Large intestine (tissue), 3 donors: Measurements from ENCODE around the gene ANKLE2. TPM values are rescaled to one million over a fixed set of nuclear protein-coding genes. Genes with fewer than 3 reads are reported as not detected.
A peak's percentile ranks its signal among the peaks of the same experiment; 100 is the strongest.

Experiments
- DNase-seq, 2 donors: peaks; one replicate each; pipeline versions ENCODE4 v3.0.0 to v3.0.0-alpha.2; 2013
- H3K27ac ChIP-seq: one replicate; pipeline ENCODE4 v1.5.1; 2013; ENCODE audit warnings: low read length
- H3K27me3 ChIP-seq: 2 replicates; pipeline ENCODE4 v1.6.1; 2013; ENCODE audit warnings: low read length; ENCODE audit not compliant: control insufficient read depth, insufficient read depth
- H3K36me3 ChIP-seq: 2 replicates; pipeline ENCODE4 v1.6.1; 2013; ENCODE audit warnings: low read length; ENCODE audit not compliant: control insufficient read depth, insufficient read depth
- H3K4me1 ChIP-seq: one replicate; pipeline ENCODE4 v1.6.1; 2013; ENCODE audit warnings: low read length; ENCODE audit not compliant: control insufficient read depth, insufficient read depth
- H3K4me3 ChIP-seq: one replicate; pipeline ENCODE4 v1.5.1; 2013; ENCODE audit warnings: low read length
- H3K9me3 ChIP-seq: one replicate; pipeline ENCODE4 v1.6.1; 2013; ENCODE audit warnings: mild to moderate bottlenecking, low read depth, low read length, moderate library complexity; ENCODE audit not compliant: control insufficient read depth
- WGBS: methylation state at CpG from one replicate; pipeline ENCODE4 v1.1.5; 2013; ENCODE audit warnings: low lambda C conversion rate; ENCODE audit not compliant: insufficient coverage; 5-methylcytosine and 5-hydroxymethylcytosine counted together
- polyA plus RNA-seq: library from polyadenylated mRNA; unstranded; fragments of 120-200 nt; gene quantifications from one replicate; pipeline ENCODE4 v1.2.1, GENCODE V29; 2013

The ANKLE2 gene
- polyA plus RNA-seq, 1 donor, result 60.2 TPM

DNA sequence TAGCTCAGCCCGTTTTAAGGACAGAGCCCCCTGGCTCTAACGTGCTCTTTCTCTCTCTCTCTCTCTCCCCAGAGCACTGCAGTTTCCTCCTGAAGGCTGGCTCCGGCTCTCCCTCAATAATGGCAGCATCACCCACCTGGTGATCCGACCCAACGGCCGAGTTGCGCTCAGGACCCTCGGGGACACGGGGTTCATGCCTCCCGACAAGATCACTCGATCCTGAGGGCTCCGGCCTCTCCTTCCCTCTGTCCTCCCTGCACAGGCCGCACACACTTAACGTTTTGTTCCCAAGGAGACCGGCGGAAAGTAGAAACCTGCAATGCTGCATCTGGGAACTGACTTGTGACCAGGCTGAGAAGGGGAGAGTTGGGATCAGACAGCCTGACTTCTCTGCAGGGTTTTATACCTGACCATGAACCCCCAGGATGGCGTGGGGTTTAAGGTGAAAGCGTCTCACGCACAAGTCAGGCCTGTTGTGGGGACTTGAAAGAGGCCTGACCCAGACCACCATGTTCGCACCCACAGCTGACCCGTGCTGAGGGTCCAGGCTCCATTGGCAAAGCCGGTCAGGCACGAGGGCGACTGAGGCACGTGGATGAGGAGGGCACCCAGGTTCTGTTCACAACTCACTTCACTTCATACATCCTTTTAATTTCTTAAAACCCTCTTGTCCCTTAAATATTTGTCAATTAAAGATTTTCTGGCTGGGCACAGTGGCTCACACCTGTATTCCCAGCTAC, 40.9 kb downstream of the ANKLE2 start:
- H3K27me3 ChIP-seq, result no peaks in the 10 kb centered on the region
- no peak for DNase-seq
- WGBS, result no CpG with 5 or more reads among the region's 25 CpGs
- H3K36me3 ChIP-seq, result peaks cover 71% of the 10 kb centered on the region
- H3K27ac ChIP-seq, result no peak overlapping the region
- no peaks in the 10 kb centered on the region for H3K4me1 ChIP-seq
- no peak overlapping the region for H3K4me3 ChIP-seq
- H3K9me3 ChIP-seq, result peaks cover 9% of the 10 kb centered on the region

DNA sequence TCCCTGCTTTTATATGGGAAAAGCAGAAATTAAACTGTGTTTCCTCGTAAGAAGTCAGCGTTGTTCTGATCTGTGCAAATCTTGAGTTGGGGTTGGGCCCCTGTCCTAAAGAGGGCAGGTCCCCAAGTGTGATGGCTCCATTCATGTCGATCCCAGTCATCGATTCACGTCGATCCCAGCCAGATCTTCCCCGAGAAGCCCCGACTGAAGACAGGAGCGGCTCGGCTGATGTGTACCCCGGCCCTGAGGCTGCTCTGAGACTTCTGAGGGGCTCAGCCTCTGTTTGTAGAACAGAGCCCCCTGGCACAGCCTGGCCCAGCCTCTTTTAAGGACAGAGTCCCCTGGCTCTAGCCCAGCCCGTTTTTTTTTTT, 41.7 kb downstream of the ANKLE2 start:
- DNase-seq, result no peak
- Histone ChIP-seq H3K4me1 (no peaks in the 10 kb centered on the region), H3K9me3 (peaks cover 9% of the 10 kb centered on the region), H3K27me3 (no peaks in the 10 kb centered on the region), H3K36me3 (peaks cover 65% of the 10 kb centered on the region), H3K27ac (no peak overlapping the region), H3K4me3 (no peak overlapping the region)
- WGBS, result no CpG with 5 or more reads among the region's 12 CpGs

DNA sequence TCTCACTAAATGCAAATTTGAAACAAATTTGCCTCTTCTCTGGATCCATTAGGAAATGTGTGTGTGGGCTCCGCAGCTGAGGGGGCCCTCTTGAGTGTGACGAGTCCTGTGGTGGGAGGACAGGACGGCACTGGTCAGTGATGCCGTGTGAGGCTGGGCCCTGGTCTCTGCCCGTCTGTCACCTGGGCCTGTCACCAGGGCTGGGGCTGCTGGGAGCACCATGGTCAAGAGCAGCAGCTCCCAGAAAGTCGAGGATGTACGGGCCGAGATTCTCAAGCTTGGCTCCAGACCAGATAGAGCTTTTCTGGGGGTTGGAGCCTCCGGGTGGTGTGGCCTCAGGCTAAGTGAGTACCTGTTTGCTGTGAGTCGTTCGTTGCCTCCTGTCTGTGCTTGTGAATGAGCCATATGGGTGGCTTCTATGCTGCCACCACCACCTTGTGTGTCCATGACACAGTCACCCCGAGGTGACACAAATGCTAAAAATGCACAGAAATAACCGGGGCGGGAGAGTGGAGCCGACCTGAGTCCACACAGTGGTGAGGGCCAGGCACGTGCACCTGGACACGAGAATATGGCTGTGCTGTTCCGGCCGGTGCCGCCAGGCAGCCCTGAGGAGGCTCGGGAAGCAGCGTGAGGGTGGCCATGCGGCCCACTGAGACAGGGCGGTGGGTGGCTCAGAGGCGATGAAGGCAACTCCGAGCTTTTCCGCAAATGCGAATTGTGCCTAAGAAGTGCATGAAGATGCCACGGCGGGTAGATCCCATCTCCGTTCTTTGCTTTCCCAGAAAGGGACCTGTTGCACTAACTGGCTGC, 42.3 kb downstream of the ANKLE2 start:
- H3K36me3 ChIP-seq, result peaks cover 63% of the 10 kb centered on the region
- no peaks in the 10 kb centered on the region for H3K4me1 ChIP-seq
- no peak overlapping the region for H3K27ac ChIP-seq
- H3K4me3 ChIP-seq, result no peak overlapping the region
- H3K27me3 ChIP-seq, result no peaks in the 10 kb centered on the region
- WGBS, result no CpG with 5 or more reads among the region's 31 CpGs
- H3K9me3 ChIP-seq, result peaks cover 9% of the 10 kb centered on the region
- DNase-seq, result no peak

DNA sequence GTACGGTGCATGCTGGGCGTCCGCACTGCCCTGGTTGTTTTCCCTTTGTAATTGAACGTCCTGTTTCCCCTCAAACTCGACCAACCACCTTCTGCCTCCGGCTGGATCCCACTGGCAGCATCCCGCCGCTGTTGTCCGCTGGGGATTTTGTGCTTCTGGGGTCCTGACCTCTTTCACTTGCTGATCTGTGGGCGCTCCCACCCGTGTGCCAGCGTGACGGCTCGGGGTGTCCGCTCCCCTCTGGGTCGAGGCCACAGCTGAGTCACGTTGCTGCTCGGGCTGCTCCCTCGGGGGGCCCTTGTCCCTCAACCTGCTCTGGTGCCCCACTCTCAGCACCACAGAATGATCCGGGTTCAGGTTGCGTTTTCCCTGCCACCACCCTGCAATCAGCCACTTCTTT, 43.0 kb downstream of the ANKLE2 start:
- H3K27me3 ChIP-seq, result no peaks in the 10 kb centered on the region
- H3K4me3 ChIP-seq, result no peak overlapping the region
- no peak overlapping the region for H3K27ac ChIP-seq
- H3K36me3 ChIP-seq, result peaks cover 59% of the 10 kb centered on the region
- H3K9me3 ChIP-seq, result peaks cover 9% of the 10 kb centered on the region
- WGBS, result 100% methylated on average over 2 of the region's 21 CpGs
- no peaks in the 10 kb centered on the region for H3K4me1 ChIP-seq
- DNase-seq, result no peak

DNA sequence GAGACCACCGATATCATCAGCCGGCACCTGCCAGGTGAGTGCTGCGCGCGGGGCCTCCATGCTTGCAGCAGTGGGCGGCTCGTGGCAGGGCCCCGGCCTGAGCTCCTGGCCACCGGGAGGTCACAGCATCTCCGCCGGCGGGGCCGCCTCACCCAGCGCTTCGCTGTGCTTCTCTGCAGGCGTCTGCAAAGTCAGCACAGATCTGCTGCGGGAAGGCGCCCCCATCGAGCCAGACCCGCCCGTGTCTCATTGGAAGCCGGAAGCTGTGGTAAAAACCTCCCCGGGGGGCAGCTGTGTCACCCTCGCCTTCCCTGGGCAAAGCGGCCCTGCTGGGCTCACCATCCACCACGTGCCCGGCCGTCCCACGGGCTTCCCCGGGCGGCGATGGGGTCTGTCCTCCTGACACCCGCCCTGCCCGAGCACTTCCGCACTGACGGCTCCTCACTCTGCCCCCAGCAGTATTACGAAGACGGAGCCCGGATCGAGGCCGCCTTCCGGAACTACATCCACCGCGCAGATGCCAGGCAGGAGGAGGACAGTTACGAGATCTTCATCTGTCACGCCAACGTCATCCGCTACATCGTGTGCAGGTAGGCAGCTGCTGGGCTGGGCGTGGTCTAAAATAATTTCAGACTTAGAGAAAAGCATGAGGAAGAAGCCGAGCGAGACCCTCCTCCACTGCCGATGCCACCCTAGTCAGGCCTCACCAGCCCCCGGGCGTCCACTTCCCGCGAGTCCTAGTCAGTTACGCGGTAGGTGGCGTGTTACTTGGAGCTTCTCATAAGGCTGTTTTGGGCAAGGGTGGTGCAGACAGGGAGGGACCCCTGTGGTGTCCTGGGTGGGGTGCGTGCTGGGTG, 43.9 kb downstream of the ANKLE2 start:
- peaks cover 53% of the 10 kb centered on the region for H3K36me3 ChIP-seq
- H3K27me3 ChIP-seq, result no peaks in the 10 kb centered on the region
- DNase-seq, result no peak
- WGBS, result no CpG with 5 or more reads among the region's 61 CpGs
- H3K4me3 ChIP-seq, result no peak overlapping the region
- H3K9me3 ChIP-seq, result peaks cover 9% of the 10 kb centered on the region
- H3K27ac ChIP-seq, result no peak overlapping the region
- H3K4me1 ChIP-seq, result no peaks in the 10 kb centered on the region

DNA sequence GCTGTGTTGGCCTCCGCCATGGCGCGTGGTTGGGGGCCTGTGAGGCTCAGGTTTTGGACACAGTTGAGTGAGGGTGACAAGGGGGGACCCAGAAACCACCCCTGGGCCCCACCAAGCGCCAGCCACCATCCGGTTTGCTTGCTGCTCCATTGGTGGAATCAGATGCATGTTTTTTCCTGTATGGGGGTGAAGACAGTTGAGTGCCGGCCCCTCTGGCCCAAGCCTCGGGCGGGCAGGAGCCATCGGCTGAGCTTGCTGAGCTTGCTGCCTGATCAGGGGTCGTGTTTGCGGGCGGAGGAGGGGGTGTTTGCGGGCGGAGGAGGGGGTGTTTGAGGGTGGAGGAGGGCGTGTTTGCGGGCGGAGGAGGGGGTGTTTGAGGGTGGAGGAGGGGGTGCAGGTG, 44.6 kb downstream of the ANKLE2 start:
- no peak overlapping the region for H3K27ac ChIP-seq
- H3K4me1 ChIP-seq, result no peaks in the 10 kb centered on the region
- peaks cover 9% of the 10 kb centered on the region for H3K9me3 ChIP-seq
- no peaks in the 10 kb centered on the region for H3K27me3 ChIP-seq
- peaks cover 53% of the 10 kb centered on the region for H3K36me3 ChIP-seq
- no peak overlapping the region for H3K4me3 ChIP-seq
- no CpG with 5 or more reads among the region's 17 CpGs for WGBS
- DNase-seq, result no peak

DNA sequence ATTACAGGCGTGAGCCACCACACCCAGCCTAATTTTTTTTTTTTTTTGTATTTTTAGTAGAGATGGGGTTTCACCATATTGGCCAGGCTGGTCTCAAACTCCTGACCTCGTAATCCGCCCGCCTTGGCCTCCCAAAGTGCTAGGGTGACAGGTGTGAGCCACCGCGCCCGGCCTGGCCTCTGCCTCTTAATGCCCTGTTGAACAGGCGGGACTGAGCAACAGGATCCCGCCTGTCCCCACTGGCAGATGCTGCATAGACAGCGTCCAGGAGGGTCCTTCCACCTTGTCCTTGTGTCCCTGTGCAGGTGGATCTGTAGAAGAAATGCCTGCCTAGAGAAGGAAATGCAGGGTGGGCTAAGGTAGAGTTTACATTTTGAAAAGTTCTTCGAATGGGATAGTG, 45.3 kb downstream of the ANKLE2 start:
- no peak for DNase-seq
- no CpG with 5 or more reads among the region's 11 CpGs for WGBS
- Histone ChIP-seq H3K4me3 (no peak overlapping the region), H3K4me1 (no peaks in the 10 kb centered on the region), H3K9me3 (peaks cover 9% of the 10 kb centered on the region), H3K36me3 (peaks cover 49% of the 10 kb centered on the region), H3K27ac (no peak overlapping the region), H3K27me3 (no peaks in the 10 kb centered on the region)

DNA sequence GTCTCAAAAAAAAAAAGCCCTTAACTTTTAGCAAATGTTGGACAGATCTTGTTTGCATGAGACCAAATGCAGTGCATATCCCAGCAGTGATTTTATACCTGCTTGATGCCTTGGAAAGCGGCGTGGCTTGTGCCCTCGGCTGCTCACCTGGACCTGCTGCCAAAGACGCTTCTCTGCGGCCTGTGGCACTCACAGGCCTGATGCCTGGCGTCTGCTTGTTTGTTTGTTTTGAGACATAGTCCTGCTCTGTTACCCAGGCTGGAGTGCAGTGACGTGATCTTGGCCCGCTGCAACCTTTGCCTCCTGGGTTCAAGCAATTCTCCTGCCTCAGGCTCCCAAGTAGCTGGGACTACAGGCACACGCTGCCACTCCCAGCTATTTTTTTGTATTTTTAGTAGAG, 45.8 kb downstream of the ANKLE2 start:
- Histone ChIP-seq H3K36me3 (peaks cover 44% of the 10 kb centered on the region), H3K4me1 (no peaks in the 10 kb centered on the region), H3K9me3 (peaks cover 9% of the 10 kb centered on the region), H3K27me3 (no peaks in the 10 kb centered on the region), H3K4me3 (no peak overlapping the region), H3K27ac (no peak overlapping the region)
- WGBS, result no CpG with 5 or more reads among the region's 9 CpGs
- DNase-seq, result no peak

DNA sequence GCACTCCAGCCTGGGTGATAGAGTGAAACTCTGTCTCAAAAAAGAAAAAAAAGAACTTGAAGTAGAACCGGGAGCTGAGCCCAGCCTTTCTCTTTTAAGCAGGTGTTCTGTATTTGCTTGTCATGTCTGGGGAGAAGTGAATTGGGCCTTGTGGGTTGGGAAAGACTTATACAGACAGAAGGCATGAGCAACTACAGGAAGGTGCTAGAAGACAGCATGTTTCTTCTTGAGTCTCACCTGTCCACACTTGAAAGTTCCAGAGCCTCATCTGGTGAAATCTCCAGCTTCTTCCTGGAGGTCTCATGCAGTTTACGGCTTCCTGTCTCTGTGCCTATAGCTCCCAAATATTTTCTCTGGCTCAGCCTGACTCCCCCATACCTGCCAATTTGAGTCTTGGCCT, 48.5 kb downstream of the ANKLE2 start:
- Histone ChIP-seq H3K36me3 (peaks cover 28% of the 10 kb centered on the region), H3K9me3 (peaks cover 11% of the 10 kb centered on the region), H3K4me1 (no peaks in the 10 kb centered on the region), H3K27ac (no peak overlapping the region), H3K4me3 (no peak overlapping the region), H3K27me3 (no peaks in the 10 kb centered on the region)
- DNase-seq, result no peak
- 83% methylated on average over 1 of the region's 2 CpGs for WGBS

DNA sequence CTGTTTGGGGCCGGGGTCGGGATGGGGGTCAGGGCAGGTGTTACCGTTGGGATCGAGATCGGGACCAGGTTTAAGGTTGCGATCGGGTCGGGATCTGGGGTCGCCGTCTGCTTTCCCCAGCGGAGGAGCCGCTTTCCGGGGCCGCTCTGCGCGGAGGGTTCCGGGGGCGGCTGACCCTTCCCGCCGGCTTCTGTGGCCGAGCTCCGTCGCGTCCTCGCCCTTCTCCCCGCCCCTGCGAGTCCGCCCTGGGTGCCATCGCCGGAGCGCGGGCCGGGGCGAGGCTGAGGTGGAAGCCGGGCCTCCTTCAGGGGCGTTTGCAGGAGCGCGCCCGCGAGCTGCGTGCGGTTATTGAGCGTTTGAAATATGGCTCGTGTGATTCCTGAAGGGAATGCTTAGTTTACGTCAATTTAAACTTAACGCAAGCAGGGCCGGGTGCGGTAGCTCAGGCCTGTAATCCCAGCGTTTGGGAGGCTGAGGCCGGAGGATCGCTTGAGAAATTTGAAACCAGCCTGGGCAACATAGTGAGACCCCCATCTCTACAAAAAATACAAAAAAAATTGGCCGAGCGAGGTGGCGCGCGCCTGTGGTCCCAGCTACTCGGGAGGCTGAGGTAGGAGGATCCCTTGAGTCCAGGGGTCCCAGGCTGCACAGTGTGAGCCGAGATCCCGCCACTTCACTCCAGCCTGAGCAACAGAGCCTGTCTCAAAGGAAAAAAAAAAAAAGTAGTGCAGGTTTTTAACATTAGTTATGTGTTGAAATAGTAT, 50.4 kb downstream of the ANKLE2 start:
- Histone ChIP-seq H3K27ac (no peak overlapping the region), H3K4me3 (peak overlapping the region; percentile 60), H3K27me3 (no peaks in the 10 kb centered on the region), H3K36me3 (peaks cover 16% of the 10 kb centered on the region), H3K4me1 (no peaks in the 10 kb centered on the region), H3K9me3 (peaks cover 2% of the 10 kb centered on the region)
- DNase-seq, result peak in 1 of 2 donors; percentile 43
- no CpG with 5 or more reads among the region's 59 CpGs for WGBS
